ENCODE data around the gene MKNK2.
"Not testable (repeated sequence)": the region's sequence is repeated elsewhere in the genome, so short reads cannot be mapped to it uniquely, and the experiment has no call there.

MKNK2 gene

DNA sequence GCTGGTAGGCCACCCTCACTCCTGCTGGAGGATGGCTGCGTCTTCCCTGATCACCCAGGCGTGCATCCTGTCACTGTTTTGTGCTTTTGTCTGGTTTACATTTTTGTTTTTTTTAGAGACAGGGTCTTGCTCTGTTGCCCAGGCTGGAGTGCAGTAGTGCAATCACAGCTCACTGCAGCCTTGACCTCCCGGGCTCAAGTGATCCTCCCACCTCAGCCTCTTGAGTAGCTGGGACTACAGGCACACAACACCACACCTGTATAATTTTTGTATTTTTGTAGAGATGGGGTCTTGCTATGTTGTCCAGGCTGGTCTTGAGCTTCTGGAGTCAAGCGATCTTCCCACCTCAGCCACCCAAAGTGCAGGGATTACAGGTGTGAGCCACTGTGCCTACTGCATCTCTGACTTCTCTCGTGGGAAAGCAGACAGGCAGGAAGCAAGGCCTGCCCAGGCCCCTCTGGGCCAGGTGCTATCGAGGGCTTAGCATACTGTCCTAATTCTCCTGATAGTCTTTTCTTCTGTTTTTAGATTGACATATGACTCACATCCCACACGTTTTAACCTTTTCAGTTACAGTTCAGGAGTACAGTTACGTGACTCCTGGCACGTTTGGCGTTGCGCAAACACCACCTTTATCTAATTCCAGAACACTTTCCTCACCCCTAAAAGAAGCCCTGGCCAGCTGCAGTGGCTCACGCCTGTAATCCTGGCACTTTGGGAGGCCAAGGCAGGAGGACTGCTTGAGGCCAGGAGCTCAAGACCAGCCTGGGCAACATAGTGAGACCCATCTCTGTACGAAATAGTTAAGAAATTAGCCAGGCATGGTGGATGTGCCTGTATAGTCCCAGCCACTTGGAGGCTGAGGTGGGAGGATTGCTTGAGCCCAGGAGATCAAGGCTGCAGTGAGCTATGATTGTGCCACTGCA, 35.9 kb upstream of the MKNK2 start:
- H3K4me1 ChIP-seq; in situ Hi-C loops (cut with MboI; ENCODE audit: low sequenced_read_pairs); H3K4me3 ChIP-seq; H3K36me3 ChIP-seq (replicated peaks); H3K27me3 ChIP-seq (ENCODE audit: low read depth); H3K9me3 ChIP-seq; DNase-seq (ENCODE audit: low spot score in 2 of 2): not testable (repeated sequence)

DNA sequence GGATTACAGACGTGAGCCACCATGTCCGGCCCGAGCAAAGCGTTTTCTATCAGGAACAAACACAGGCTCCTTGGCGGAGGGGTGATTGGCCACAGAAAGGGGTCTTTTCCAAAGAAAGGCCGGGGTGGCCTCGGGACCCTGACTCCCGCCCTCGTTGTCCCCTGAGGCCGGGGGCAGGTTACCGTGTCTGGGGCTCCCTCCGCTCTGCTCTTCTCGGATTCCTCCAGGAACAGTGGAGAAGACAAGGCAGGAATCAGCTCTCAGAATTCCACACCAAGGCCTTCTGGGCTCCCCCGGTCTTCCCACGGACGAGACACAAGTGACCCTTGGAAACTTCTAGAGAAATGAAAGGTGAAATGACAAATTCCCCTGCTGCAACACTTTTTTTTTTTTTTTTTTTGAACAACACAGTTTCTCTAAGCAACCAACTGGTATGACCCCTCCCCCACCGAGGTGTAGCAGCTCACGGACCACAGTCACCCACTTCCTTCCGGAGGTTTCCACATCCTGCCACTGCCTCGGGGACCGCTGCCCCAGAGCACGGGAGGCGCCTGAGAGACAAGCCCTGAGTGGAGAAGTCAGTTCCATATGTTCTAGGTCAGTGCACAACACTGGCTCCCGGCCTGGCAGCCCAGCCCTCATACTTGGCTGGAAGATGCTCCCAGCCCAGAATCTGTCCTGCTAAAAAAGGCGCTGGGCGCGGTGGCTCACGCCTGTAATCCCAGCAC, 34.1 kb upstream of the MKNK2 start:
- Histone ChIP-seq H3K4me3 (no peak overlapping the region), H3K9me3 (no peaks in the 10 kb centered on the region), H3K4me1 (no peaks in the 10 kb centered on the region), H3K36me3 (replicated peaks) (no peaks in the 10 kb centered on the region; the same call in 1 of the 2 replicates), H3K27me3 (ENCODE audit: low read depth) (no peaks in the 10 kb centered on the region)
- DNase-seq (ENCODE audit: low spot score in 2 of 2): no peak
- in situ Hi-C loops (cut with MboI; ENCODE audit: low sequenced_read_pairs): no loop called here

DNA sequence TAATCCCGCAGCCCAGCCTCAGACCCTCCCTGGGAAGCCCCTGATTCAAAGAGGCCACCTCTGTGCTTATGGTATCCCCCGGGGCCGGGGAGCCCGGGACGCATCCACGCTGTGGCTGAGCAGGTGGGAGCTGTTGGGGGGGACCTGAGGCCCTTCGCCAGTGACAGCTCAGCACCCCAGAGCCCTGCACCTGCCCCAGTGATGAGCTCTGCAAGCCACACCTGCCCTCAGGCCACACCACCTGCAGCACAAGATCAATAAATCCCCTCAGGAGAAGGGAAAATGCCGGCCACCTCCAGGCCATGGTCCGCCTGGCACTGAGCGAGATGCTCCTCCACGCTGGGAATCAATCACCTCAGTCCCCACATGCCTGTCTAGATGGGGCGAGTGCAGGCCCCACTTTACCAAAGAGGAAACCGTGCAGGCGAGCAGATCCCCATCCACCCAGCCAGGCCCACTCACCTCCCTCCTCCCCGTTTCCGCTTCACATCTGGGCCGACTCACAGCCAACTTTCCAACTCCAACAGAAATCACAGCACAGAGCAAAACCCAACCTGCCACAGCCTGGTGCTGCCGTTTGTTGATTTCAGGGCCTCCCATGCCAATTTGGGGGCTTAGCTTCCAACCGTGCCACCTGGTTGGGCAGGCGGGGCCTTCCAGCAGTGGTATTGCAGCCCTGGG, 32.3 kb upstream of the MKNK2 start:
- in situ Hi-C loops (cut with MboI; ENCODE audit: low sequenced_read_pairs): no loop called here
- H3K4me1 ChIP-seq: no peaks in the 10 kb centered on the region
- no peaks in the 10 kb centered on the region; the same call in 1 of the 2 replicates for H3K36me3 ChIP-seq (replicated peaks)
- no peak overlapping the region for H3K4me3 ChIP-seq
- H3K9me3 ChIP-seq: no peaks in the 10 kb centered on the region
- DNase-seq (ENCODE audit: low spot score in 2 of 2): no peak
- no peaks in the 10 kb centered on the region for H3K27me3 ChIP-seq (ENCODE audit: low read depth)

DNA sequence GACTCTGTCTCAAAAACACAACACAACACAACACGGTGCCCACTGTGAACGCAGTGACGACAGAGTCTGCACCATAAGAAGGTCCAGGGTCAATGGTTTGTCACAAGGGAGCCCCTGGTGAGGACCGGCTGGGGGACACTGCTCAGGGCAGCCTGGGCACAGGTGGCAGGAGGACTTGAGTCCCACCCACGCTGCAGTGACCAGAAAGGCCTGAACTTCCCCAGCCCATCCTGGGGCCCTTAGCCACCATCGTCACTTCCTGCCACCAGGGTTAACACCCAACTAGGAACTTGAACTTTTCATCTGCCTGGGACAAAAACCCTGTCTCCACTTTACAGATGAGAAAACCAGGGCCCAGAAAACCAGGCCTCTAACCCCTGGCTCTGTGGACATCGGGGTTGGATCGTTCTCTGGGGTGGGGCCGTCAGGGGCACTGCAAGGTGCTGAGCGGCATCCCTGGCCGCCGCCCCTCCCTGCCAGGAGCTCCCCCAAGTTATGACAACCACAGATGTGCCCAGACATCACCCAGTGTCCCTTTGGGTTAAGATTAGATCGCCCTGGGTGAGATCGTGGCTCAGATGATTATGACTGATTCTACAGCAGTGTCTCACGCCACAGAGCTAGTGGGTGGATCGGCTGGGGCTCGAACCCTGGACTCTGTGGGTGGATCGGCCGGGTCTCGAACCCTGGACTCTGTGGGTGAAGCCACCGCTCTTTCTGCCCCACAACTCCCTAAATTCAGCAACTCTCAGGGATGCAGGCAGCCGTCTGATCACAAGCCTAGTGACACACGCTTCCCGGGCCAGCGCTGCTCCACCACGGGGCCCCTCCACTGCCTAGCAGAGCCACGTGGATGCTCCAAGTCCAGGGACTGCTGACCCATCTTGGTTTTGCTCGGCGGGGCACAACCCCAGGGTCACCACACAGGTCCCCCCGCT, 31.1 kb upstream of the MKNK2 start:
- Histone ChIP-seq H3K4me3 (no peak overlapping the region), H3K4me1 (no peaks in the 10 kb centered on the region), H3K27me3 (ENCODE audit: low read depth) (no peaks in the 10 kb centered on the region), H3K9me3 (no peaks in the 10 kb centered on the region), H3K36me3 (replicated peaks) (peaks cover 5% of the 10 kb centered on the region; the same call in 1 of the 2 replicates)
- in situ Hi-C loops (cut with MboI; ENCODE audit: low sequenced_read_pairs): no loop called here
- DNase-seq (ENCODE audit: low spot score in 2 of 2): no peak

DNA sequence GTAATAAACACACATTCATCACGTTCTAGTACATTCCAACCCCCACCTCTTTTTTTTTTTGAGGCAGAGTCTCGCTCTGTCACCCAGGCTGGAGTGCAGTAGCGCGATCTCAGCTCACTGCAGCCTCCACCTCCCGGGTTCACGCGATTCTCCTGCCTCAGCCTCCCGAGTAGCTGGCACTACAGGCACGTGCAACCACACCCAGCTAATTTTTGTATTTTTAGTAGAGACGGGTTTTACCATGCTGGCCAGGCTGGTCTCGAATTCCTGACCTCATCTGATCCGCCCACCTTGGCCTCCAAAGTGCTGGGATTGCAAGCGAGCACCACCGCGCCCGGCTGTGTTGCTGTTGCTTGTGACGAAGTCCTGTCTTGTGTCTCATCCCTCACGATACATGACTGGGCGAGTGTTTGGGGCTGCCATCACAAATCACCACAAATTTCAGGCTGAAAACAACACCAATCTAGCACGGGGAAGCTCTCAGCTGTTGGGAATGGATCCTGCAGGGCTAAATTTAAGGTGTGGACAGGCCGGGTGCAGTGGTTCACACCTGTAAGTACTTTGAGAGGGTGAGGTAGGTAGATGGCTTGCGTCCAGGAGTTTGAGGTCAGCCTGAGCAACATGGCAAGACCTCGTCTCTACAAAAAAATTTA, 29.4 kb upstream of the MKNK2 start:
- DNase-seq (ENCODE audit: low spot score in 2 of 2): no peak
- no peaks in the 10 kb centered on the region for H3K9me3 ChIP-seq
- in situ Hi-C loops (cut with MboI; ENCODE audit: low sequenced_read_pairs): no loop called here
- H3K4me1 ChIP-seq: no peaks in the 10 kb centered on the region
- no peaks in the 10 kb centered on the region for H3K27me3 ChIP-seq (ENCODE audit: low read depth)
- no peak overlapping the region for H3K4me3 ChIP-seq
- peaks cover 14% of the 10 kb centered on the region for H3K36me3 ChIP-seq (replicated peaks)

DNA sequence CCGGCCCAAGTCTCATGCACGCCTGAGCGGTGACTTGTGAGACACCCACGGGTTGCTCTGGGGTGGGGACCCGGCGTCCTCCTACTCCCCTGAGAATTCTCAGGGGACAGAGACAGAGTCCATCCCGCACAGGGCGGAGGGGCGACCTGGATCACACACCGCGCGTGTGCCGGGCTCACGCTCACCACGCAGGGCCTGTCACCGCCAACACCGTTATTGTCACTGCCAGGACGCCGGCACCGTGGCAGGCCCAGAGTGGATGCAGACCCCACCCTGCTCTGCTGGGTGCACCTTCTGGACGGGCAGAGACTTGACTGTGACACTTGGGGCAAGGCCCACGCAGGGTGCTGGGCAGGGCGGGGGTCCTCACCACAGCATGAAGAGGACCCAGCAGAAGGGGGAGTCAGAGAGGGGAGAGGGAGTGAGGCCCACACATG, 28.8 kb upstream of the MKNK2 start:
- H3K36me3 ChIP-seq (replicated peaks): peaks cover 18% of the 10 kb centered on the region
- H3K4me1 ChIP-seq: no peaks in the 10 kb centered on the region
- in situ Hi-C loops (cut with MboI; ENCODE audit: low sequenced_read_pairs): no loop called here
- no peaks in the 10 kb centered on the region for H3K9me3 ChIP-seq
- H3K4me3 ChIP-seq: no peak overlapping the region
- no peak for DNase-seq (ENCODE audit: low spot score in 2 of 2)
- no peaks in the 10 kb centered on the region for H3K27me3 ChIP-seq (ENCODE audit: low read depth)

DNA sequence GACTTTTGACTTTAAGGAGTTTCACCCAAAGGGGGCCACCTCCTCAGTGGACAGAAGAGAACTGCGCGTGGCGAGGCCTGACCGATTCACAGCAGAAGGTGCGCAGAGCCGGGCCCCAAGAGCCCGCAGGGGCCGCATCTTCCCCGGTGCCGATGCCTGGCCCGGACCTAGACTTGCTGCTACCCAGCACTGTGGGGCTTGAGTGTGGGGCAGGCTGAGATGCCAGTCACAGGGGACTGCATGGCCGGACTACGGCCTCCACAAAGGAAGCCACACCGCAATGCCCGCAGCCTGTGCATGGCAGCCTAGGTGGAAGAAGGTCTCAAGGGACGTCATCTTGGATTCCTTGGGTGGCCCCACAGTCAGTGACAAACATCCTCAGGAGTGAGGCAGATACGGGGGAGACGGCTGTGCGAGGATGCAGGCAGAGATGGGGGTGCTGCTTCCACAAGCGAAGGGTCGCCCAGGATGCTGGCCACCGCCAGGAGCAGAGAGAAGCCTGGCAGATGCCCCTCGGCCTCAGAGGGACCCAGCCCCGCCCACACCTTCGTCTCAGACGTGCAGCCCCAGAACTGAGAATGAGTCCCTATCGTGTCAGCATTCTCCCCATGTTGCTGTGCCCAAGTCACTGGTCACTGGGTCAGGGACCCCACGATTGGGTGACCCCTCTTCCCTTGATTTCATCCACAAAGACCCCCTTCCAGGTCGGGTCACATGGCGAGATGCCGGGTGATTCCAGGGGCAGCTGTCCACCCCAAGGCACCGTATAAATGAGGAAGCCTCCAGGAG, 28.2 kb upstream of the MKNK2 start:
- Histone ChIP-seq H3K4me1 (no peaks in the 10 kb centered on the region), H3K9me3 (no peaks in the 10 kb centered on the region), H3K27me3 (ENCODE audit: low read depth) (no peaks in the 10 kb centered on the region), H3K36me3 (replicated peaks) (peaks cover 18% of the 10 kb centered on the region), H3K4me3 (no peak overlapping the region)
- DNase-seq (ENCODE audit: low spot score in 2 of 2): no peak
- in situ Hi-C loops (cut with MboI; ENCODE audit: low sequenced_read_pairs): no loop called here

DNA sequence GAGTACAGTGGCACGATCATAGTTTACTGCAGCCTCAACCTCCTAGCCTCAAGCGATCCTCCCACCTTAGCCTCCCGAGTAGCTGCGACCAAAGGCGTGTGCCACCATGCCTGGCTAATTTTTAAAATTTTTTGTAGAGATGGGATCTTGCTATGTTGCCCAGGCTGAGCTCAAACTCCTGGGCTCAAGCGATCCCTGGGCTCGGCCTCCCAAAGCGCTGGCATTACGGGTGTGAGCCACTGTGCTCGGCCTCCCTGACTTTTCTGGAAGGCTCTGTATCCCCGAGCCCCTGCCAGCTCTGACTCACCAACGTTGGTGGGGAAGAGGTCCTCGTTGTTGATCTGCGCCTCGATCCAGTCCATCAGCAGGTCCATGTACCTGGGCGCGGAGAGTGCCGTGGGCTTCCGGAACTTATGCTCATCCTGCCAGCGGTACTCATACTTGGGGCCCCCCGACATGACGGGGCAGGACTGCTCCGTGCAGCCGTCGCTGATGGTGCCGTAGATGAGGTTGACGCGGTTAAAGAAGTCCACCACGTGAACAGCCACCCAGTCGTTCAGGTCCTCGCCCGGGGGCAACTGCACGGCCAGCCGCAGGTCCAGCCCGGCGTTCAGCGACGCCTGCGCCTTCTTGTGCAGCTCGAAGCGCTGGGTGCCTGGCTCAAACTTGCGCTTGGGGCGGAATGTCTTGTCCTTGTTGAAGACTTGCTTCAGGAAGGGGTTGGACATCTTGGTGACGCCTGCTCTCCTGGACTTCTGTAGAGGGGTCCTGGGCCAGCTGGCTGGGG, 27.0 kb upstream of the MKNK2 start:
- no peak for DNase-seq (ENCODE audit: low spot score in 2 of 2)
- no peaks in the 10 kb centered on the region for H3K9me3 ChIP-seq
- no peaks in the 10 kb centered on the region for H3K4me1 ChIP-seq
- H3K27me3 ChIP-seq (ENCODE audit: low read depth): no peaks in the 10 kb centered on the region
- in situ Hi-C loops (cut with MboI; ENCODE audit: low sequenced_read_pairs): no loop called here
- peaks cover 18% of the 10 kb centered on the region for H3K36me3 ChIP-seq (replicated peaks)
- H3K4me3 ChIP-seq: no peak overlapping the region

DNA sequence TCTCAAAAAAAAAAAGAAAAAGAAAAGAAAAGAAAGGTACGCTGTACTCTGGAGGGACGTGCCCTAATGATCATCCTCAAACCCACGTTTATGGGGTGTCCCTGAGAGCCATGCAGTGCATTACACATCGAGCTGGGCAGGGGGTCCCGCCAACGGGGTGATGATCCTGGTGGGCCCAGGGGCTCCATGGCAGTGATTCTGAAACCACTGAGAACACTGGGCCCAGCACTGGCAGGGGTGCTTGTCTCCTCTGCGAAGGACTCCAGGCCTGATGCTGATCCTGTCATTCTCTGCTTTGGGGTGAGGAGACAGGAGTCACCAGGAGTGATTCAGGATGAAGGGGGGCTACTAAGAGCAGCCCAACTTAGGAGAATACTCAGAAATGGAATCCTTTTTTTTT, 26.4 kb upstream of the MKNK2 start:
- no peaks in the 10 kb centered on the region for H3K4me1 ChIP-seq
- H3K36me3 ChIP-seq (replicated peaks): peaks cover 23% of the 10 kb centered on the region
- H3K27me3 ChIP-seq (ENCODE audit: low read depth): no peaks in the 10 kb centered on the region
- no peak overlapping the region for H3K4me3 ChIP-seq
- in situ Hi-C loops (cut with MboI; ENCODE audit: low sequenced_read_pairs): no loop called here
- no peak for DNase-seq (ENCODE audit: low spot score in 2 of 2)
- no peaks in the 10 kb centered on the region for H3K9me3 ChIP-seq

DNA sequence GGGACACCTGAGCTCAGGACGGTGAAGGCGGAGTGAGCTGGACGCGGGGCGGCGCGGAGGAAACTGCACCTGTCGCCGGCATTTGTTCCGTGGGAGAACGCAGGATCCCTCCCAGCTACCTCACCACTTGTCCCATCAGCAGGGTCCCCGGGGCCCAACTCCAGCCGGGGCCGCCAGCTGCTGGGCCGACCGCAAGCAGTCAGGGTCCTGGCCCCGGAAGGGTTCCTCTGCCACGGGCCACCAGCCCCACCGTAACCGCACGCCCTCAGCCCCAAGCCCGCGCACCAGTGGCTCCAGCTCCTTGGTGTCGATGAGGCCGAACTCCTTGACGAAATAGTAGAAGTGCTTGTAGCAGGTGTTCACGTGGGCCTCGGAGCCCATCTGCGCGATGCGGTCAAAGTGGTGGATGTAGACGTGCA, 25.5 kb upstream of the MKNK2 start:
- Histone ChIP-seq H3K27me3 (ENCODE audit: low read depth) (no peaks in the 10 kb centered on the region), H3K9me3 (no peaks in the 10 kb centered on the region), H3K36me3 (replicated peaks) (peaks cover 31% of the 10 kb centered on the region), H3K4me3 (no peak overlapping the region), H3K4me1 (no peaks in the 10 kb centered on the region)
- DNase-seq (ENCODE audit: low spot score in 2 of 2): no peak
- in situ Hi-C loops (cut with MboI; ENCODE audit: low sequenced_read_pairs): no loop called here

DNA sequence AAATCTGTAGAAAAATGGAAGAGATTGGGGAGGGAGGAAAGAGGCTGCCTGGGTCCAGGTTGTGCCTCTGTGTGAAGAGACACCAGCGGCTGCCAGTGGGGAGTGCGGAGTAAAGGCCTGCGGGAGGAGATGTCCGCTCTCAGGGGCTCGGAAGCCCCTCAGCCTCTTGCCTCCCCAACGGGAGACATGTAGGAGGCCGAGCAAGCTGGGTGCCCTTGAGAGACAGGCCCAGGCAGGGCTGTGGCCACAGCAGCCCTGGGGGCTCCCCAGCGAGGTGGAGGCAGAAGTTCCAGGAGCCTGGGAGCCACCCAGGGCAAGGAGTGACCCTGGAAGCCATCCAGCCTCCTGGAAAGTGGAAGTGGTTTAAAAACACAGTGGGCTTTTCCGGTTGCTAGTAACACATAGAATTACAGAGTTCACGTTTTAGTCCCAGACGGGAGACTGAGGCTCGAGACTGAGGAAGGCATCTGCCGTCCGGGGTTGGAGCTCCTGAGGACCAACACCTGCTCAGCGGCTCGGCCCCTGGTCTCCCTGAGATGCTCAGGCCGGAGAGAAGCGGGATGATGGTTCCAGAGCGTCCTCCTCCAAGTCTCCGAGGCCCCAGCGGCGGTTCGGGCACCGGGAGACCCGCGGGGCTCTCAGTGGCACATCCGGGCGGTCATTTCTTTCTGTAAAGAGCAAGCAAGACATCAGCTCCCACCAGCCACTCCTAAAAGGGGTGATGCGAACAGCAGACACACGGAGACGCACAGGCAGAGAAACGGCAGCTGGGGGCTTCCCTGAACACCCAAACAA, 21.9 kb upstream of the MKNK2 start:
- H3K27me3 ChIP-seq (ENCODE audit: low read depth): no peaks in the 10 kb centered on the region
- no peaks in the 10 kb centered on the region for H3K4me1 ChIP-seq
- no peaks in the 10 kb centered on the region for H3K9me3 ChIP-seq
- peaks cover 35% of the 10 kb centered on the region for H3K36me3 ChIP-seq (replicated peaks)
- H3K4me3 ChIP-seq: no peak overlapping the region
- DNase-seq (ENCODE audit: low spot score in 2 of 2): no peak
- in situ Hi-C loops (cut with MboI; ENCODE audit: low sequenced_read_pairs): no loop called here
